SW480 (cell line): ENCODE results near the gene LNX1.
"Not testable (repeated sequence)": the region's sequence is repeated elsewhere in the genome, so short reads cannot be mapped to it uniquely, and the experiment has no call there.

ENCODE experiments used
- DNase-seq: peaks from one replicate; pipeline ENCODE4 v3.0.0-alpha.2; 2016; ENCODE audit warnings: low spot score

The LNX1 gene

GRCh38 chr4:53456178-53456577 lies 135.1 kb downstream of the LNX1 start:
- DNase-seq, result no peak

- DNase-seq, result no peak
Measured at GRCh38 chr4:53455766-53456165, 135.5 kb downstream of the LNX1 start.

- DNase-seq, result no peak
Measured at GRCh38 chr4:53453385-53453784, 137.9 kb downstream of the LNX1 start.

GRCh38 chr4:53450773-53451172 lies 140.5 kb downstream of the LNX1 start:
- no peak for DNase-seq

- DNase-seq, result no peak
Measured at GRCh38 chr4:53444954-53445353, 146.3 kb downstream of the LNX1 start.

GRCh38 chr4:53441564-53441963 lies 149.7 kb downstream of the LNX1 start:
- DNase-seq, result no peak

- no peak for DNase-seq
Measured at GRCh38 chr4:53436251-53436650, 155.0 kb downstream of the LNX1 start.

GRCh38 chr4:53432528-53433424 lies 158.5 kb downstream of the LNX1 start:
- DNase-seq, result no peak

GRCh38 chr4:53431052-53431451 lies 160.2 kb downstream of the LNX1 start:
- no peak for DNase-seq

GRCh38 chr4:53427366-53427765 lies 163.9 kb downstream of the LNX1 start:
- no peak for DNase-seq

GRCh38 chr4:53424280-53424679 lies 167.0 kb downstream of the LNX1 start:
- no peak for DNase-seq

GRCh38 chr4:53422367-53422766 lies 168.9 kb downstream of the LNX1 start:
- DNase-seq, result no peak

- no peak for DNase-seq
Measured at GRCh38 chr4:53421791-53422190, 169.5 kb downstream of the LNX1 start.

- DNase-seq, result no peak
Measured at GRCh38 chr4:53419208-53419607, 172.1 kb downstream of the LNX1 start.

GRCh38 chr4:53409479-53409878 lies 181.8 kb downstream of the LNX1 start:
- not testable (repeated sequence) for DNase-seq
